AG09319 (cell line): ENCODE measurements around the gene PPM1N.

Experiments
- DNase-seq: peaks from one replicate; pipeline ENCODE4 v3.0.0-alpha.2; 2010; ENCODE audit warnings: low read depth; ENCODE audit errors: extremely low read depth
- TF ChIP-seq, protein P1 (sequence below): IDR thresholded peaks from 2 replicates; pipeline ENCODE4 v1.5.1; 2011; ENCODE audit warnings: low read depth, mild to moderate bottlenecking, inconsistent platforms, low read length, moderate library complexity

The PPM1N gene

DNA sequence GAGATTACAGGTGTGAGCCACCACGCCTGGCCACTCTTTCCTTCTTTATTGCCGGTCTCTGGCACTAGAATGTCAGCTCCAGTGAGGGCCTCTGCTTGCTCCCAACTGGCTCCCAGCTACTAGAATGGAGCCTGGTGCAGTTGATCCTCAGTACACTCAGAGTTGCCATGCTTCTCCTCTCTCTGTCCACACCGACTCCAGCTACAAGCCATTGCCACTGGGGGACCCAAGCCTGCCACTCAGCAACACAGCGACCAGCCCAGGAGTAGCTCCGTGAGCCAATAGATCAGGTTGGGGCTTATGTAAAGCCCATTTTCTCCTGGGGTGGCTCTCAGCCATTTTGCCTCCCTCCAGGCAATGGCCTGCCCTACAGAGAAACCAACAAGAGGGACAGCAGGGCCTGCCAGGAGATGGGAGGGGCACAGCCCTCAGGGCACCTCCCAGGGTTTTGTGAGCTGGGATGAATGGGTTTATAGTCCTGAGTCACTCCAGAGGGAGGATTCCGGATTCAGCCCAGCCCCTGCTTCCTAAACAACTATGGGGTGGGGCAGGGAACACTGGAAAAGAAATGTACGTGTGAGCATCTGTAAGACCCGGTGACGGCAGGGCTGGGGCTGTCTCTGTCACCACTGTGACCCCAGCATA, 49.8 kb downstream of the PPM1N start:
- DNase-seq, result no peak
- TF ChIP-seq, protein P1, sequence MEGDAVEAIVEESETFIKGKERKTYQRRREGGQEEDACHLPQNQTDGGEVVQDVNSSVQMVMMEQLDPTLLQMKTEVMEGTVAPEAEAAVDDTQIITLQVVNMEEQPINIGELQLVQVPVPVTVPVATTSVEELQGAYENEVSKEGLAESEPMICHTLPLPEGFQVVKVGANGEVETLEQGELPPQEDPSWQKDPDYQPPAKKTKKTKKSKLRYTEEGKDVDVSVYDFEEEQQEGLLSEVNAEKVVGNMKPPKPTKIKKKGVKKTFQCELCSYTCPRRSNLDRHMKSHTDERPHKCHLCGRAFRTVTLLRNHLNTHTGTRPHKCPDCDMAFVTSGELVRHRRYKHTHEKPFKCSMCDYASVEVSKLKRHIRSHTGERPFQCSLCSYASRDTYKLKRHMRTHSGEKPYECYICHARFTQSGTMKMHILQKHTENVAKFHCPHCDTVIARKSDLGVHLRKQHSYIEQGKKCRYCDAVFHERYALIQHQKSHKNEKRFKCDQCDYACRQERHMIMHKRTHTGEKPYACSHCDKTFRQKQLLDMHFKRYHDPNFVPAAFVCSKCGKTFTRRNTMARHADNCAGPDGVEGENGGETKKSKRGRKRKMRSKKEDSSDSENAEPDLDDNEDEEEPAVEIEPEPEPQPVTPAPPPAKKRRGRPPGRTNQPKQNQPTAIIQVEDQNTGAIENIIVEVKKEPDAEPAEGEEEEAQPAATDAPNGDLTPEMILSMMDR, result no peak
